Transverse colon (tissue), 4 donors: ENCODE data around the gene MDC1.

Experiments
- CTCF ChIP-seq, 5 experiments: fragments of 200-600 bp in 3 of 5; fragments of 450-650 bp in 2 of 5; sonication (generic) in 3 of 5; IDR thresholded peaks; 1 replicate in 2 of 5; 2 replicates in 3 of 5; pipeline ENCODE4 v1.5.1; 2016 to 2017; ENCODE audit warnings: antibody characterized with exemption in 5 of 5, inconsistent platforms in 3 of 5, mild to moderate bottlenecking in 2 of 5, moderate library complexity in 1 of 5
- EP300 ChIP-seq: sonication (generic); formaldehyde crosslinking; IDR thresholded peaks from one replicate; pipeline ENCODE4 v1.6.1; 2017; ENCODE audit warnings: antibody characterized with exemption, low read depth
- POLR2A ChIP-seq: fragments of 450-650 bp; IDR thresholded peaks from one replicate; pipeline ENCODE4 v1.6.1; 2016; ENCODE audit warnings: antibody characterized with exemption, mild to moderate bottlenecking, moderate library complexity
- POLR2AphosphoS5 ChIP-seq, 3 donors: sonication (generic); formaldehyde crosslinking; IDR thresholded peaks; one replicate each; pipeline ENCODE4 v1.6.1; 2016; ENCODE audit warnings: antibody characterized with exemption in 3 of 3

- TF ChIP-seq POLR2A = no peak
- TF ChIP-seq CTCF (IDR thresholded peaks at IDR 0.05) = no peak
- no peak for TF ChIP-seq POLR2AphosphoS5 (IDR thresholded peaks at IDR 0.05)
- no peak for TF ChIP-seq EP300
Measured at GRCh38 chr6:30651143-30651542, 65.9 kb downstream of the MDC1 start.
